Breast epithelium (tissue), 3 donors: ENCODE data around the gene PTPRM.

Experiments used
- POLR2A ChIP-seq: fragments of 450-650 bp; IDR thresholded peaks from one replicate; pipeline ENCODE4 v1.6.1; 2016; ENCODE audit warnings: antibody characterized with exemption, mild to moderate bottlenecking, moderate library complexity
- TF ChIP-seq, protein P1 (sequence below), 3 donors: fragments of 450-650 bp; IDR thresholded peaks; one replicate each; pipeline ENCODE4 v1.5.1; 2016 to 2017; ENCODE audit warnings: antibody characterized with exemption in 3 of 3, mild to moderate bottlenecking in 3 of 3, moderate library complexity in 3 of 3

DNA sequence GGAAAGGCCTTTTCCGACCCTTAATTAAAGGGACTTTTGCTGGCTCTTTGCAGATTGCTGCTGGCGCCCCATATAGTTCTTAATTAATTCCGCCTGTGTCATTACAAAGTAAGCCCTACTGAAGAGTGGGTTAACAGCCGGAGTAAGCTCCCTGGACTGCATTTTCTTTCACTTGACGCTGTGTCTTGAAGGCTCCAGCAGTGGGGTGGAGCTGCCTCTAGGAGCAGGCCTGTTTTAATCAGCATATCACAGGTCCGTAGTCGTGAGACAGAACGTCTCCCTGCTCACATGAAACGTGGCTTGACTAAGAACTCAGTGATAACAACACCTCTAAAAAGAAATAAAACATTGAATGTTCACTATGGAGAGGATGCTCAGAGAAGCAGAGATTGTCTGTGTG is 712.2 kb downstream of the PTPRM start:
- TF ChIP-seq, protein P1, sequence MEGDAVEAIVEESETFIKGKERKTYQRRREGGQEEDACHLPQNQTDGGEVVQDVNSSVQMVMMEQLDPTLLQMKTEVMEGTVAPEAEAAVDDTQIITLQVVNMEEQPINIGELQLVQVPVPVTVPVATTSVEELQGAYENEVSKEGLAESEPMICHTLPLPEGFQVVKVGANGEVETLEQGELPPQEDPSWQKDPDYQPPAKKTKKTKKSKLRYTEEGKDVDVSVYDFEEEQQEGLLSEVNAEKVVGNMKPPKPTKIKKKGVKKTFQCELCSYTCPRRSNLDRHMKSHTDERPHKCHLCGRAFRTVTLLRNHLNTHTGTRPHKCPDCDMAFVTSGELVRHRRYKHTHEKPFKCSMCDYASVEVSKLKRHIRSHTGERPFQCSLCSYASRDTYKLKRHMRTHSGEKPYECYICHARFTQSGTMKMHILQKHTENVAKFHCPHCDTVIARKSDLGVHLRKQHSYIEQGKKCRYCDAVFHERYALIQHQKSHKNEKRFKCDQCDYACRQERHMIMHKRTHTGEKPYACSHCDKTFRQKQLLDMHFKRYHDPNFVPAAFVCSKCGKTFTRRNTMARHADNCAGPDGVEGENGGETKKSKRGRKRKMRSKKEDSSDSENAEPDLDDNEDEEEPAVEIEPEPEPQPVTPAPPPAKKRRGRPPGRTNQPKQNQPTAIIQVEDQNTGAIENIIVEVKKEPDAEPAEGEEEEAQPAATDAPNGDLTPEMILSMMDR (IDR thresholded peaks at IDR 0.05) = no peak
- no peak for TF ChIP-seq POLR2A
